ENCODE results near the gene SAMD4A. TPM values are rescaled to one million over a fixed set of nuclear protein-coding genes. Genes with fewer than 3 reads are reported as not detected.

Gene SAMD4A
- total RNA-seq, 1 donor from 2014 or later = 4.7 TPM

- peak overlapping the region; percentile 59 for H3K27ac Mint-ChIP-seq (ENCODE audit: unreplicated experiment)
- no peak for TF ChIP-seq CTCF (conservative IDR thresholded peaks at IDR 0.05)
- H3K4me3 Mint-ChIP-seq = no peak overlapping the region
- H3K4me1 Mint-ChIP-seq = peaks cover 39% of the 10 kb centered on the region
- H3K36me3 Mint-ChIP-seq (ENCODE audit: low read depth) = no peaks in the 10 kb centered on the region
- no peak for DNase-seq (ENCODE audit: low read depth, low spot score)
- H3K9me3 Mint-ChIP-seq = peaks cover 3% of the 10 kb centered on the region
- H3K27me3 Mint-ChIP-seq (ENCODE audit: low read depth) = no peaks in the 10 kb centered on the region
Measured at GRCh38 chr14:54652188-54652587, 85.3 kb downstream of the SAMD4A start.

- peak overlapping the region; percentile 40 for H3K27ac Mint-ChIP-seq (ENCODE audit: unreplicated experiment)
- H3K27me3 Mint-ChIP-seq (ENCODE audit: low read depth) = no peaks in the 10 kb centered on the region
- no peaks in the 10 kb centered on the region for H3K36me3 Mint-ChIP-seq (ENCODE audit: low read depth)
- no peak for TF ChIP-seq CTCF (conservative IDR thresholded peaks at IDR 0.05)
- peaks cover 39% of the 10 kb centered on the region for H3K4me1 Mint-ChIP-seq
- DNase-seq (ENCODE audit: low read depth, low spot score) = no peak
- peaks cover 3% of the 10 kb centered on the region for H3K9me3 Mint-ChIP-seq
- no peak overlapping the region for H3K4me3 Mint-ChIP-seq
Measured at GRCh38 chr14:54652605-54653052, 85.7 kb downstream of the SAMD4A start.

- no peak for TF ChIP-seq CTCF (conservative IDR thresholded peaks at IDR 0.05)
- H3K27me3 Mint-ChIP-seq (ENCODE audit: low read depth) = no peaks in the 10 kb centered on the region
- peaks cover 3% of the 10 kb centered on the region for H3K9me3 Mint-ChIP-seq
- no peak overlapping the region for H3K4me3 Mint-ChIP-seq
- H3K4me1 Mint-ChIP-seq = peaks cover 39% of the 10 kb centered on the region
- no peak for DNase-seq (ENCODE audit: low read depth, low spot score)
- H3K36me3 Mint-ChIP-seq (ENCODE audit: low read depth) = no peaks in the 10 kb centered on the region
- peak overlapping the region; percentile 54 for H3K27ac Mint-ChIP-seq (ENCODE audit: unreplicated experiment)
Measured at GRCh38 chr14:54653712-54654469, 87.0 kb downstream of the SAMD4A start.

- no peak for TF ChIP-seq CTCF (conservative IDR thresholded peaks at IDR 0.05)
- Mint-ChIP-seq H3K27ac (ENCODE audit: unreplicated experiment) (no peak overlapping the region), H3K27me3 (ENCODE audit: low read depth) (no peaks in the 10 kb centered on the region), H3K9me3 (peaks cover 3% of the 10 kb centered on the region), H3K4me3 (no peak overlapping the region), H3K36me3 (ENCODE audit: low read depth) (no peaks in the 10 kb centered on the region), H3K4me1 (peaks cover 39% of the 10 kb centered on the region)
- DNase-seq (ENCODE audit: low read depth, low spot score) = no peak
Measured at GRCh38 chr14:54654605-54655004, 87.7 kb downstream of the SAMD4A start.

GRCh38 chr14:54658836-54659235, 91.9 kb downstream of the SAMD4A start:
- H3K9me3 Mint-ChIP-seq = no peaks in the 10 kb centered on the region
- H3K27me3 Mint-ChIP-seq (ENCODE audit: low read depth) = no peaks in the 10 kb centered on the region
- no peak overlapping the region for H3K27ac Mint-ChIP-seq (ENCODE audit: unreplicated experiment)
- H3K4me1 Mint-ChIP-seq = peaks cover 19% of the 10 kb centered on the region
- no peak overlapping the region for H3K4me3 Mint-ChIP-seq
- no peaks in the 10 kb centered on the region for H3K36me3 Mint-ChIP-seq (ENCODE audit: low read depth)
- no peak for DNase-seq (ENCODE audit: low read depth, low spot score)
- TF ChIP-seq CTCF (conservative IDR thresholded peaks at IDR 0.05) = no peak
